Endodermal cell (in vitro differentiated cells): Measurements from ENCODE around the gene SYCP3. TPM values are rescaled to one million over a fixed set of nuclear protein-coding genes. Genes with fewer than 3 reads are reported as not detected.

Source experiments
- DNase-seq: peaks from one replicate; pipeline ENCODE4 v3.0.0-alpha.2; 2017
- H3K27ac ChIP-seq: 2 replicates; pipeline ENCODE4 v1.5.1; 2013; ENCODE audit warnings: mild to moderate bottlenecking, low read depth, low read length, moderate library complexity
- H3K27me3 ChIP-seq: 2 replicates; pipeline ENCODE4 v1.6.1; 2013; ENCODE audit warnings: mild to moderate bottlenecking, low read length, moderate library complexity; ENCODE audit not compliant: insufficient read depth, control insufficient read depth, poor library complexity, severe bottlenecking
- H3K36me3 ChIP-seq: 2 replicates; pipeline ENCODE4 v1.7.0; 2013; ENCODE audit warnings: mild to moderate bottlenecking, low read length, moderate library complexity; ENCODE audit not compliant: control insufficient read depth, insufficient read depth
- H3K4me1 ChIP-seq: one replicate; pipeline ENCODE4 v1.7.0; 2013; ENCODE audit warnings: low read length; ENCODE audit not compliant: control insufficient read depth, insufficient read depth
- H3K4me3 ChIP-seq: 2 replicates; pipeline ENCODE4 v1.5.1; 2013; ENCODE audit warnings: mild to moderate bottlenecking, low read length, moderate library complexity
- H3K9ac ChIP-seq: 2 replicates; pipeline ENCODE4 v1.6.1; 2013; ENCODE audit warnings: mild to moderate bottlenecking, low read length, moderate library complexity; ENCODE audit not compliant: poor library complexity, severe bottlenecking; ENCODE audit errors: extremely low read depth
- H3K9me3 ChIP-seq: 2 replicates; pipeline ENCODE4 v1.6.1; 2013; ENCODE audit warnings: mild to moderate bottlenecking, low read length, moderate library complexity; ENCODE audit not compliant: control insufficient read depth
- H3K27ac Mint-ChIP-seq: 2 replicates; pipeline ENCODE4 v1.8.0; 2020; ENCODE audit warnings: mixed read lengths
- H3K27me3 Mint-ChIP-seq: 2 replicates; pipeline ENCODE4 v1.8.0; 2021; ENCODE audit warnings: mild to moderate bottlenecking, mixed read lengths; ENCODE audit not compliant: insufficient read depth
- H3K36me3 Mint-ChIP-seq: 2 replicates; pipeline ENCODE4 v1.8.0; 2020; ENCODE audit warnings: low read depth, mixed read lengths
- H3K4me1 Mint-ChIP-seq: 2 replicates; pipeline ENCODE4 v1.8.0; 2020; ENCODE audit warnings: mixed read lengths
- H3K4me3 Mint-ChIP-seq: 2 replicates; pipeline ENCODE4 v1.8.0; 2020; ENCODE audit warnings: mild to moderate bottlenecking, moderate library complexity, mixed read lengths
- H3K9me3 Mint-ChIP-seq: 2 replicates; pipeline ENCODE4 v1.8.0; 2020; ENCODE audit warnings: mild to moderate bottlenecking, mixed read lengths
- WGBS, 2 experiments: methylation state at CpG; one replicate each; pipeline versions ENCODE4 v1.1.5 to v1.1.7; 2013; ENCODE audit warnings: missing lambda C conversion rate in 2 of 2, mixed read lengths in 1 of 2; ENCODE audit not compliant: insufficient coverage in 1 of 2, insufficient read length in 1 of 2; 5-methylcytosine and 5-hydroxymethylcytosine counted together
- total RNA-seq, 2 donors: library from RNA; stranded (reverse); fragmentation: NEBNext Ultra II Directional in 1 of 2; extraction: Animal tissue kit (Norgen Biotek cat#: 25700) in 1 of 2; gene quantifications; 2 replicates in 1 of 2; 3 replicates in 1 of 2; pipeline ENCODE4 v1.2.1, GENCODE V29; 2021
- TF ChIP-seq, protein P1 (sequence below): fragments of 200-600 bp; sonication (generic); conservative IDR thresholded peaks from 2 replicates; pipeline ENCODE4 v1.5.0; 2021; ENCODE audit warnings: antibody characterized with exemption, mild to moderate bottlenecking

SYCP3 gene
- total RNA-seq, 2 donors from 2014 or later: not detected

DNA sequence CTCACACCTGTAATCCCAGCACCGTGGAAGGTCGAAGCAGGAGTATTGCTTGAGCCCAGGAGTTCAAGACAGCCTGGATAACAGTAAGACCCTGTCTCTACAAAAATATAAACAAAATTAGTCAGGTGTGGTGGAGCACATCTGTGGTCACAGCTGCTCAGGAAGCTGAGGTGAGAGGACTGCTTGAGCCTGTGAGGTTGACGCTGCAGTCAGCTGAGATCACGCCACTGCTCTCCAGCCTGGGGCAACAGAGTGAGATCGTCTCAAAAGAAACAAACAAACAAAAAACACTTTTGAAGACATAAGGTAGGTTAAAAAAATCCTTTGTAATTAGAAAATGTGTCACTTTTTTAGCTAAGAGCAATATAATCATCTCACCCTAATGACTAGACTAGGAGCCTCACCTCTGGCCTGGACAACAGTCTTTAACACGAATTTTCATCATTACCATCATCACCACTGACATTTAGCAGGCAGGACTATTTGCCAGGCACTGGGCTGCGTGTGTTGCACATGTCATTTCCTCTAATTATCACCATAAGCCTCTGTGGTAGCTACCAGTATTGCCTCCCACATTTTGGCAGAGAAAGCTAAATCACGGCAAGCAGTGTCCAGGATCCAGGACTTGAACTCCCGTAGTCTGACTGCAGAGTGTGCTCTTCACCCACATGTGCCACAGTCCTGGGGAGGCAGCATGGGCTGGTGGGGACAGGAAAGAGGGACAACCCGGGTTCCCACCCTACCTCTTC, 4.6 kb upstream of the SYCP3 start:
- no peaks in the 10 kb centered on the region for H3K9me3 Mint-ChIP-seq
- TF ChIP-seq, protein P1, sequence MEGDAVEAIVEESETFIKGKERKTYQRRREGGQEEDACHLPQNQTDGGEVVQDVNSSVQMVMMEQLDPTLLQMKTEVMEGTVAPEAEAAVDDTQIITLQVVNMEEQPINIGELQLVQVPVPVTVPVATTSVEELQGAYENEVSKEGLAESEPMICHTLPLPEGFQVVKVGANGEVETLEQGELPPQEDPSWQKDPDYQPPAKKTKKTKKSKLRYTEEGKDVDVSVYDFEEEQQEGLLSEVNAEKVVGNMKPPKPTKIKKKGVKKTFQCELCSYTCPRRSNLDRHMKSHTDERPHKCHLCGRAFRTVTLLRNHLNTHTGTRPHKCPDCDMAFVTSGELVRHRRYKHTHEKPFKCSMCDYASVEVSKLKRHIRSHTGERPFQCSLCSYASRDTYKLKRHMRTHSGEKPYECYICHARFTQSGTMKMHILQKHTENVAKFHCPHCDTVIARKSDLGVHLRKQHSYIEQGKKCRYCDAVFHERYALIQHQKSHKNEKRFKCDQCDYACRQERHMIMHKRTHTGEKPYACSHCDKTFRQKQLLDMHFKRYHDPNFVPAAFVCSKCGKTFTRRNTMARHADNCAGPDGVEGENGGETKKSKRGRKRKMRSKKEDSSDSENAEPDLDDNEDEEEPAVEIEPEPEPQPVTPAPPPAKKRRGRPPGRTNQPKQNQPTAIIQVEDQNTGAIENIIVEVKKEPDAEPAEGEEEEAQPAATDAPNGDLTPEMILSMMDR: no peak
- H3K27ac ChIP-seq: no peak overlapping the region

DNA sequence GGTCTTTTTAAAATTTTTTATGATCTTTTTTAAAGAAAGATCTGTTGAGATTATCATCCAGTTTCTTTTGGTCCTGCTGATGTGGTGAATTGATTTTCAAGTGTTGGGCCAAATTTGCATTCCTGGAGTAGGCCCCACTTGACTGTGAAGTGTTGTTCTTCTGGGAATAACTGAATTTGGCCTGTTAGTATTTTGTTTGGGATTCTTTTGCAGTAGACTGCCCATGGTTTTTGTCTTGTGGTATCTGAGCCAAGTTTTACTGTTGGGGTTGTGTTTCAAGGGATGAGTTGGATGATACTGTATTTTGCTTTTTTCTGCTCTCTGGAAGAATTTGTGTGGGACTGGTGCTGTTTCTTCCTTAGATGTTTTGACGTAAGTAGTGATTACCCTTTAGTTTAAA, 4.0 kb upstream of the SYCP3 start:
- TF ChIP-seq, protein P1: no peak
- no peak overlapping the region for H3K4me3 ChIP-seq
- no peaks in the 10 kb centered on the region for H3K4me1 Mint-ChIP-seq

More for the DNA sequence above, 4.6 kb upstream of the SYCP3 start:
- Histone ChIP-seq H3K4me1 (no peaks in the 10 kb centered on the region), H3K36me3 (peaks cover 19% of the 10 kb centered on the region), H3K4me3 (no peak overlapping the region), H3K9ac (no peak overlapping the region), H3K9me3 (no peaks in the 10 kb centered on the region), H3K27me3 (no peaks in the 10 kb centered on the region)
- Mint-ChIP-seq H3K27me3 (no peaks in the 10 kb centered on the region), H3K36me3 (peaks cover 11% of the 10 kb centered on the region), H3K4me3 (no peak overlapping the region), H3K27ac (no peak overlapping the region), H3K4me1 (no peaks in the 10 kb centered on the region)
- 88 to 92% methylated on average over 5 to 9 of the region's 10 CpGs for WGBS, 2 experiments
- no peak for DNase-seq

DNA sequence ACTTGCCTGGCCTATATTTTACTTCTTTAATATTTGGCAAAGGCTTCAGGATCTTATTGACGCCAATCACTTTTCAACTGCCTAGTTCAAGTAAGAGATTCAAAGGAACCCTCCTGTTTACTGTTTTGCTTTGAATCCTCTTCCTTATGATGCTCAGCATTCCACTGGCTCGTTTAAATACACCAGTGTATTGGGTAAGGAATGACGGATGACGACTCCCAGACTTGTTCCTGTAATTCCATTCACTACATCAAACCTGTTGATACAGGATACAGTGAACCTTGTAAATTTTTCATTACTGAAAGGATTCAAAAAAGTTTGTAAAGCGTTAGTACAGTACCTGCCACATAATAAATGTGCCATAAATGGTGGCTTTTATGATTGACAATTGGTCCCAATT, 1.7 kb upstream of the SYCP3 start:
- H3K9ac ChIP-seq: no peak overlapping the region
- no peaks in the 10 kb centered on the region for H3K9me3 Mint-ChIP-seq
- no peak overlapping the region for H3K4me3 Mint-ChIP-seq
- no peak overlapping the region for H3K27ac ChIP-seq
- H3K27me3 ChIP-seq: no peaks in the 10 kb centered on the region
- H3K9me3 ChIP-seq: no peaks in the 10 kb centered on the region
- peaks cover 13% of the 10 kb centered on the region for H3K36me3 Mint-ChIP-seq
- 88 to 94% methylated on average over 1 to 5 of the region's 5 CpGs for WGBS, 2 experiments
- no peaks in the 10 kb centered on the region for H3K4me1 ChIP-seq
- no peak for DNase-seq
- H3K27ac Mint-ChIP-seq: no peak overlapping the region
- H3K4me1 Mint-ChIP-seq: no peaks in the 10 kb centered on the region
- TF ChIP-seq, protein P1: no peak
- H3K27me3 Mint-ChIP-seq: no peaks in the 10 kb centered on the region
- H3K4me3 ChIP-seq: no peak overlapping the region
- H3K36me3 ChIP-seq: peaks cover 4% of the 10 kb centered on the region

More for the DNA sequence above, 4.0 kb upstream of the SYCP3 start:
- no peaks in the 10 kb centered on the region for H3K9me3 ChIP-seq
- H3K9ac ChIP-seq: no peak overlapping the region
- peaks cover 15% of the 10 kb centered on the region for H3K36me3 Mint-ChIP-seq
- no peaks in the 10 kb centered on the region for H3K4me1 ChIP-seq
- H3K9me3 Mint-ChIP-seq: no peaks in the 10 kb centered on the region
- H3K36me3 ChIP-seq: peaks cover 19% of the 10 kb centered on the region
- DNase-seq: no peak
- no peak overlapping the region for H3K27ac ChIP-seq
- no peak overlapping the region for H3K4me3 Mint-ChIP-seq
- no peaks in the 10 kb centered on the region for H3K27me3 ChIP-seq
- H3K27ac Mint-ChIP-seq: peak overlapping the region; percentile 41
- no CpG with 5 or more reads among the region's 1 CpG for WGBS, 2 experiments
- H3K27me3 Mint-ChIP-seq: no peaks in the 10 kb centered on the region
